ENCODE measurements around the gene PCGF6.

The PCGF6 gene

DNA sequence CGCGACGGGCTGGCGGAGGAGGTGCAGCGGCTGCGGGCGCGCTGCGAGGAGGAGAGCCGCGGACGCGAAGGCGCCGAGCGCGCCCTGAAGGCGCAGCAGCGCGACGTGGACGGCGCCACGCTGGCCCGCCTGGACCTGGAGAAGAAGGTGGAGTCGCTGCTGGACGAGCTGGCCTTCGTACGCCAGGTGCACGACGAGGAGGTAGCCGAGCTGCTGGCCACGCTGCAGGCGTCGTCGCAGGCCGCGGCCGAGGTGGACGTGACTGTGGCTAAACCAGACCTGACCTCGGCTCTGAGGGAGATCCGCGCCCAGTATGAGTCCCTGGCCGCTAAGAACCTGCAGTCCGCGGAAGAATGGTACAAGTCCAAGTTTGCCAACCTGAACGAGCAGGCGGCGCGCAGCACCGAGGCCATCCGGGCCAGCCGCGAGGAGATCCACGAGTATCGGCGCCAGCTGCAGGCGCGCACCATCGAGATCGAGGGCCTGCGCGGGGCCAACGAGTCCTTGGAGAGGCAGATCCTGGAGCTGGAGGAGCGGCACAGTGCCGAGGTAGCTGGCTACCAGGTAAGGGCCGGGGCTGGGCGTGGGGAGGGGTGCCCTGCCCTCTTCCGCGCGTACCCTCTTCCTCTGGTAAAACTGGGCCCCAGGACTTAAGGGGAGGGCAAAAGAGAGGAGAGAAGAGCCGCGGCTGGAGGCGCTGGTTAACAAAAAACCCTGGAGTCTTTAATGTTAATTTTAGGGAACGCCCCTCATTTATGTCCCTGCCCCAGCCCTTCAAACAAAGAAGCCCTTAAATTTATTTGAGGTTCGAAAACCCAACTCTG is 73.0 kb downstream of the PCGF6 start:
- TF ChIP-seq, protein P1, sequence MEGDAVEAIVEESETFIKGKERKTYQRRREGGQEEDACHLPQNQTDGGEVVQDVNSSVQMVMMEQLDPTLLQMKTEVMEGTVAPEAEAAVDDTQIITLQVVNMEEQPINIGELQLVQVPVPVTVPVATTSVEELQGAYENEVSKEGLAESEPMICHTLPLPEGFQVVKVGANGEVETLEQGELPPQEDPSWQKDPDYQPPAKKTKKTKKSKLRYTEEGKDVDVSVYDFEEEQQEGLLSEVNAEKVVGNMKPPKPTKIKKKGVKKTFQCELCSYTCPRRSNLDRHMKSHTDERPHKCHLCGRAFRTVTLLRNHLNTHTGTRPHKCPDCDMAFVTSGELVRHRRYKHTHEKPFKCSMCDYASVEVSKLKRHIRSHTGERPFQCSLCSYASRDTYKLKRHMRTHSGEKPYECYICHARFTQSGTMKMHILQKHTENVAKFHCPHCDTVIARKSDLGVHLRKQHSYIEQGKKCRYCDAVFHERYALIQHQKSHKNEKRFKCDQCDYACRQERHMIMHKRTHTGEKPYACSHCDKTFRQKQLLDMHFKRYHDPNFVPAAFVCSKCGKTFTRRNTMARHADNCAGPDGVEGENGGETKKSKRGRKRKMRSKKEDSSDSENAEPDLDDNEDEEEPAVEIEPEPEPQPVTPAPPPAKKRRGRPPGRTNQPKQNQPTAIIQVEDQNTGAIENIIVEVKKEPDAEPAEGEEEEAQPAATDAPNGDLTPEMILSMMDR (IDR thresholded peaks at IDR 0.05; ENCODE audit: low read depth, low read length), result no peak
- TF ChIP-seq POLR2A (IDR thresholded peaks at IDR 0.05; ENCODE audit: extremely low read depth, insufficient read length), result no peak
- TF ChIP-seq MYC (IDR thresholded peaks at IDR 0.05; ENCODE audit: low read depth, low read length), result no peak
- TF ChIP-seq, protein P2, sequence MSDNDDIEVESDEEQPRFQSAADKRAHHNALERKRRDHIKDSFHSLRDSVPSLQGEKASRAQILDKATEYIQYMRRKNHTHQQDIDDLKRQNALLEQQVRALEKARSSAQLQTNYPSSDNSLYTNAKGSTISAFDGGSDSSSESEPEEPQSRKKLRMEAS (IDR thresholded peaks at IDR 0.05; ENCODE audit: low read depth, low read length), result no peak
- no peak overlapping the region for H3K4me3 ChIP-seq (ENCODE audit: low read depth, low read length)
- no peak for DNase-seq (ENCODE audit: low read depth)

DNA sequence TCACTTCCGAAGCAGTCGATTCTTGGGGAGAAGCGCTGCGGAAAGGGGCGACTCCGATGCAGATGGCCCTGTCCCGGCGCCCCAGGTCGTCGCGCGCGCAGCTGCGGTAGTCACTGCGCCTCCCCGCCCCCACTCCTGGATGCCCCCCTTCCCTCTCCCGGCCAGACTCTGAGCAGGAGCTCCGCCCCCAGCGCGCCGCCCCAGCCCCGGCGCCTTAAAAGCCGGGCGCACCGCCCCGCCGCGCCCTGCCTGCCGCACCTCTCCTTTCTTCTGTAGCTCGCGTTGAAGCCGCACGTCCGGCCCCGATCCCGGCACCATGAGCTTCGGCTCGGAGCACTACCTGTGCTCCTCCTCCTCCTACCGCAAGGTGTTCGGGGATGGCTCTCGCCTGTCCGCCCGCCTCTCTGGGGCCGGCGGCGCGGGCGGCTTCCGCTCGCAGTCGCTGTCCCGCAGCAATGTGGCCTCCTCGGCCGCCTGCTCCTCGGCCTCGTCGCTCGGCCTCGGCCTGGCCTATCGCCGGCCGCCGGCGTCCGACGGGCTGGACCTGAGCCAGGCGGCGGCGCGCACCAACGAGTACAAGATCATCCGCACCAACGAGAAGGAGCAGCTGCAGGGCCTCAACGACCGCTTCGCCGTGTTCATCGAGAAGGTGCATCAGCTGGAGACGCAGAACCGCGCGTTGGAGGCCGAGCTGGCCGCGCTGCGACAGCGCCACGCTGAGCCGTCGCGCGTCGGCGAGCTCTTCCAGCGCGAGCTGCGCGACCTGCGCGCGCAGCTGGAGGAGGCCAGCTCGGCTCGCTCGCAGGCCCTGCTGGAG is 73.8 kb downstream of the PCGF6 start, which contains the start of gene INA:
Gene INA (plus strand): TSS at position 243 of the 817 bp plus-strand sequence. CDS start 74 bp downstream, at position 317.
- H3K4me3 ChIP-seq (ENCODE audit: low read depth, low read length), result no peak within 1 kb of the TSS
- peak; percentile 14 for DNase-seq (ENCODE audit: low read depth)
- TF ChIP-seq, protein P2 (IDR thresholded peaks at IDR 0.05; ENCODE audit: low read depth, low read length), result no peak
- TF ChIP-seq, protein P1 (IDR thresholded peaks at IDR 0.05; ENCODE audit: low read depth, low read length), result no peak
- TF ChIP-seq MYC (IDR thresholded peaks at IDR 0.05; ENCODE audit: low read depth, low read length) (no peak), POLR2A (IDR thresholded peaks at IDR 0.05; ENCODE audit: extremely low read depth, insufficient read length) (no peak)

DNA sequence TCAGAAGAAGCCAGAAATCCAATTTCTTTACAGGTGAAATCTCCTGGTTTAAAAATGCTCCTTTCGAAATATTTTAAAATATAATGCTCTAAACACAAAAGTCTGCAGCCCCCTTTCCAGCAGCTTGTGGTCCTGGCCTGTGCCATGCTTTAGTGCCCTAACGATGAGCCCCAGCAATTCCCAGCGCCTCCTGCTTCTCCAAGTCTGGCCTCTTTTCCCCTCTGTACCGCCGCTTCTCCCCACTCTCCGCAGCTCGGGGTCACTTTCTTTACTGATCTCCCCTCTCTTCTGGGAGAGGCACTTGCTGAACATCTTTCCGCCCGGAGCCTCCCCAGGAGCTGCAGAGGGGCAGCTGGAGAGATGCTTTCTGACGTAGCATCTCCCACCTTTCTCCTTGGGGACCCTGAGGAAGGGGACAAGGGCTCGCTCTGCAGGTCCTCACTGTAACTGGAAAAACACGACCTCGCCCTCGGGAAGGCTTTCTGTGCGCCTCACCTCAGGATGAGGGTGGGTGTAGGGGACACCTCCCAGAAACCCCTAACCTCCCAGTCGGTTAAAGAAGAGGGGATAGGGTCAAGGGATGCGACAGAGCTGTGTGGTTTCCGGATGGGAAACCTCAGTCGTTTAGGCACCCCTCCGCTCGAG is 74.6 kb downstream of the PCGF6 start:
- TF ChIP-seq, protein P2 (IDR thresholded peaks at IDR 0.05; ENCODE audit: low read depth, low read length), result no peak
- TF ChIP-seq POLR2A (IDR thresholded peaks at IDR 0.05; ENCODE audit: extremely low read depth, insufficient read length) (no peak), MYC (IDR thresholded peaks at IDR 0.05; ENCODE audit: low read depth, low read length) (no peak)
- TF ChIP-seq, protein P1 (IDR thresholded peaks at IDR 0.05; ENCODE audit: low read depth, low read length), result no peak
- no peak overlapping the region for H3K4me3 ChIP-seq (ENCODE audit: low read depth, low read length)
- DNase-seq (ENCODE audit: low read depth), result no peak

DNA sequence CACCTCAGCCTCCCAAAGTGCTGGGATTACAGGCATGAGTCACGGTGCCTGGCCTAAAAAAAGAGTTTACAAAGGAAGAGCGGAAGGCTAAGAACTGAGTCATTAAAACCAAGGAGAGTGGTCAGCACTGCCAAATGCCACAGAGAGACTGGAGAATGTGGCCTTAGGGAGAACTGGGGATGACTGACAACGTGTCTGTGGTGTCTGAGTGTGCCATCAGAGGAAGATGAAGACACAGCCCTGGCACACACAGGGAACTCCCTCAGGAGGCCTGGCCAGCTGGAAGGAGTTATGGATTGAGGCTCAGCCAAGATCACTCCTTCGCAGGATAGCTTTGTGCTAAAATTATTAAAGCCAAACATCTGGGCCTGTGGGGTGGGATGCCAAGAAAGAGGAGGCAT is 77.9 kb downstream of the PCGF6 start:
- DNase-seq (ENCODE audit: low read depth), result peak; percentile 76
- no peak for TF ChIP-seq POLR2A (IDR thresholded peaks at IDR 0.05; ENCODE audit: extremely low read depth, insufficient read length)
- TF ChIP-seq MYC (IDR thresholded peaks at IDR 0.05; ENCODE audit: low read depth, low read length), result no peak
- TF ChIP-seq, protein P1 (IDR thresholded peaks at IDR 0.05; ENCODE audit: low read depth, low read length), result no peak
- TF ChIP-seq, protein P2 (IDR thresholded peaks at IDR 0.05; ENCODE audit: low read depth, low read length), result no peak
- H3K4me3 ChIP-seq (ENCODE audit: low read depth, low read length), result no peak overlapping the region

DNA sequence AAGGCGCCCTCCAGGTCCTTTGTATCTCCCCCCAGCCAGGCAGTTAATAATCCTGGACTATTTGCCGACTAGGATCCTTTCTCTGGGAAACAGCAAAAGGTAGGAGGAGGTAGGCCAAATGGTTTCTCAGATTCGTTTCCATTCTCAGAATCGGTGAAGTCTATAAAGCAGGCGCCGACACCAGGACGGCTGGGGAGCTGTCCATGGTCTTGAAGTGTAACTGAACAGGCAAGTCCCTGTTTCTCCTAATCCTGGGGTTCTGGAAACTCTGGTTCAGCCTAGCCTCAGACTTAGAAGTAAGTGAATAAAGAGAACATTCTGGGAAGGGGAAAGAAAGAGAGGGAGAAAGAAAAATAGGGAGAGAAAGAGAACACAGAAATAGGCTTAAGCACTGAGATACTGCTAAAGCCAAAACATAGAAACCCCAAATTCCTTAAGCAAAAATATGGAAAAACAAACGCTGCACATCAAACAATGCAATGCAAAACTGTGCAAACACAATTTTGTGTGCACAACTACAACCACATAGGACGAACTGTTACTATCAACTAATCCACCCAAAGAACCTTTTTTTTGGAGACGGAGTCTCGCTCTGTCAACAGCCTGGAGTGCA is 85.1 kb downstream of the PCGF6 start:
- TF ChIP-seq POLR2A (IDR thresholded peaks at IDR 0.05; ENCODE audit: extremely low read depth, insufficient read length) (no peak), MYC (IDR thresholded peaks at IDR 0.05; ENCODE audit: low read depth, low read length) (no peak)
- TF ChIP-seq, protein P2 (IDR thresholded peaks at IDR 0.05; ENCODE audit: low read depth, low read length), result no peak
- TF ChIP-seq, protein P1 (IDR thresholded peaks at IDR 0.05; ENCODE audit: low read depth, low read length), result no peak
- no peak overlapping the region for H3K4me3 ChIP-seq (ENCODE audit: low read depth, low read length)
- DNase-seq (ENCODE audit: low read depth), result peak; percentile 76
